GM20000 (cell line): ENCODE measurements around the gene SMIM44.
"Not testable (repeated sequence)": the region's sequence is repeated elsewhere in the genome, so short reads cannot be mapped to it uniquely, and the experiment has no call there.

Experiments used
- DNase-seq: peaks from one replicate; pipeline ENCODE4 v3.0.0; 2012; ENCODE audit warnings: low spot score
- TF ChIP-seq, protein P1 (sequence below): IDR thresholded peaks from 2 replicates; pipeline ENCODE4 v1.5.1; 2012; ENCODE audit warnings: mild to moderate bottlenecking, control low read depth; ENCODE audit errors: extremely low read depth, missing control alignments

The SMIM44 gene

DNA sequence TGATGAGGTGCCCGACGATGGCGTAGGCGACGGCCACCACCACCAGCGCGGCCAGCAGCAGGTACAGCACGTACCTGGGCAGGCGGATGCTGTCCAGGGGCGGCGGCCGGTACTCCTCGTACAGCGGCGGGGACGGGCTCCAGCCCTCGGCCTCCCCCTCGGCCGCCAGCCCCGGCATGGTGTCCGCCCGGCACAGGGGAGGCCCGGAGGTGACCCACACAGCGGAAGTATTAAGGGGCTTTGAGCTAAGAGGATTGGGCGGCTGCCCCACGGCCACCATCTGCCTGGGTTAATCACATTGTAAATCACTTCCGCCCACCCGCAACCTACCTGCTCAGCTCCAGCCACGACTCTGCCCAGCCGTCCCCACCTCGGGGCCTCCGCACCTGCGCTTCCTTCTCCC is at the start of gene SMIM44:
Gene SMIM44, minus strand, starts transcription at position 216 of the 403 bp plus-strand sequence. Its CDS starts 38 bp downstream, at position 178.
- DNase-seq = no peak
- TF ChIP-seq, protein P1, sequence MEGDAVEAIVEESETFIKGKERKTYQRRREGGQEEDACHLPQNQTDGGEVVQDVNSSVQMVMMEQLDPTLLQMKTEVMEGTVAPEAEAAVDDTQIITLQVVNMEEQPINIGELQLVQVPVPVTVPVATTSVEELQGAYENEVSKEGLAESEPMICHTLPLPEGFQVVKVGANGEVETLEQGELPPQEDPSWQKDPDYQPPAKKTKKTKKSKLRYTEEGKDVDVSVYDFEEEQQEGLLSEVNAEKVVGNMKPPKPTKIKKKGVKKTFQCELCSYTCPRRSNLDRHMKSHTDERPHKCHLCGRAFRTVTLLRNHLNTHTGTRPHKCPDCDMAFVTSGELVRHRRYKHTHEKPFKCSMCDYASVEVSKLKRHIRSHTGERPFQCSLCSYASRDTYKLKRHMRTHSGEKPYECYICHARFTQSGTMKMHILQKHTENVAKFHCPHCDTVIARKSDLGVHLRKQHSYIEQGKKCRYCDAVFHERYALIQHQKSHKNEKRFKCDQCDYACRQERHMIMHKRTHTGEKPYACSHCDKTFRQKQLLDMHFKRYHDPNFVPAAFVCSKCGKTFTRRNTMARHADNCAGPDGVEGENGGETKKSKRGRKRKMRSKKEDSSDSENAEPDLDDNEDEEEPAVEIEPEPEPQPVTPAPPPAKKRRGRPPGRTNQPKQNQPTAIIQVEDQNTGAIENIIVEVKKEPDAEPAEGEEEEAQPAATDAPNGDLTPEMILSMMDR = no peak

DNA sequence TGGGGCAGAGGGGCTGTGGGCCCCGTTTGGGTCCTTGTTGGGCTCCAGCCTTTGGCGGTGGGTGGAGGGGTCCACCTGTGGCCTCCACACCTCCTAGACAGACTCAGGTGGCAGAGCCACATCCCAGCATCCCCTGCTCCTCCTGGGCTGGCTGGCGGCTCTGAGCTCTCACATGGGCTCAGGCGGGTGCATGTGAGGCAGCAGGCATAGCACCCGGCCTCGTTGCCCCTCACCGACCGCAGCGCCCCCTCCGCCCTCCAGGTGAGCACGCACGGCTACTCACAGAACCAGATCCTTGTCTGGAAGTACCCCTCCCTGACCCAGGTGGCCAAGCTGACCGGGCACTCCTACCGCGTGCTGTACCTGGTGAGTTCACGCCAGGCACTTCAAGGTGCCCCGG is 49.8 kb upstream of the SMIM44 start:
- TF ChIP-seq, protein P1 = no peak

GRCh38 chr19:3532154-3532786 is 49.0 kb upstream of the SMIM44 start:
- no peak for DNase-seq
- TF ChIP-seq, protein P1 = no peak

More for the DNA sequence above, 49.8 kb upstream of the SMIM44 start:
- DNase-seq = no peak

DNA sequence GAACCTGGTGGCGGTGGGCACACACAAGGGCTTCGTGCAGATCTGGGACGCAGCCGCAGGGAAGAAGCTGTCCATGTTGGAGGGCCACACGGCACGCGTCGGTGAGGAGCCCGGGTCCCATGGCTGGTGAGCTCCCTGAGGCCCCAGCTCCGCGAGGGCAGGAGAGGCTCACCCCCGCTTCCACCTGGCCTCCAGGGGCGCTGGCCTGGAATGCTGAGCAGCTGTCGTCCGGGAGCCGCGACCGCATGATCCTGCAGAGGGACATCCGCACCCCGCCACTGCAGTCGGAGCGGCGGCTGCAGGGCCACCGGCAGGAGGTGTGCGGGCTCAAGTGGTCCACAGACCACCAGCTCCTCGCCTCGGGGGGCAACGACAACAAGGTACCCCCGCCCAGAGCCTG is 48.5 kb upstream of the SMIM44 start:
- DNase-seq = no peak
- TF ChIP-seq, protein P1 = no peak

GRCh38 chr19:3530389-3530788 is 47.1 kb upstream of the SMIM44 start:
- DNase-seq = no peak
- TF ChIP-seq, protein P1 = no peak

DNA sequence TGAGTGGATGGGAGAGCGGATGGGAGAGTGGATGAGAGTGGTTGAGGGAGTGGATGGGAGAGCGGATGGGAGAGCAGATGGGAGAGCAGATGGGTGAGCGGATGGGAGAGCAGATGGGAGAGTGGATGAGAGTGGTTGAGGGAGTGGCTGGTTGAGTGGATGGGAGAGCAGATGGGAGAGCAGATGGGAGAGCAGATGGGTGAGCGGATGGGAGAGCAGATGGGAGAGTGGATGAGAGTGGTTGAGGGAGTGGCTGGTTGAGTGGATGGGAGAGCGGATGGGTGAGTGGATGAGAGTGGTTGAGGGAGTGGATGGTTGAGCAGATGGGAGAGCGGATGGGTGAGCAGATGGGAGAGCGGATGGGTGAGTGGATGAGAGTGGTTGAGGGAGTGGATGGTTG is 46.1 kb upstream of the SMIM44 start:
- DNase-seq = not testable (repeated sequence)

GRCh38 chr19:3528539-3529211 is 45.4 kb upstream of the SMIM44 start:
- TF ChIP-seq, protein P1 = no peak
- no peak for DNase-seq

GRCh38 chr19:3528080-3528479 is 44.8 kb upstream of the SMIM44 start:
- DNase-seq = no peak
- TF ChIP-seq, protein P1 = no peak
